HG03103 (cell line): ENCODE results near the gene CKB.

Experiments used
- ATAC-seq: cut with Tn5 transposase; IDR thresholded peaks from one replicate; pipeline ENCODE4 v1.9.1; 2021; ENCODE audit warnings: low read depth; ENCODE audit not compliant: unreplicated experiment

Gene CKB

DNA sequence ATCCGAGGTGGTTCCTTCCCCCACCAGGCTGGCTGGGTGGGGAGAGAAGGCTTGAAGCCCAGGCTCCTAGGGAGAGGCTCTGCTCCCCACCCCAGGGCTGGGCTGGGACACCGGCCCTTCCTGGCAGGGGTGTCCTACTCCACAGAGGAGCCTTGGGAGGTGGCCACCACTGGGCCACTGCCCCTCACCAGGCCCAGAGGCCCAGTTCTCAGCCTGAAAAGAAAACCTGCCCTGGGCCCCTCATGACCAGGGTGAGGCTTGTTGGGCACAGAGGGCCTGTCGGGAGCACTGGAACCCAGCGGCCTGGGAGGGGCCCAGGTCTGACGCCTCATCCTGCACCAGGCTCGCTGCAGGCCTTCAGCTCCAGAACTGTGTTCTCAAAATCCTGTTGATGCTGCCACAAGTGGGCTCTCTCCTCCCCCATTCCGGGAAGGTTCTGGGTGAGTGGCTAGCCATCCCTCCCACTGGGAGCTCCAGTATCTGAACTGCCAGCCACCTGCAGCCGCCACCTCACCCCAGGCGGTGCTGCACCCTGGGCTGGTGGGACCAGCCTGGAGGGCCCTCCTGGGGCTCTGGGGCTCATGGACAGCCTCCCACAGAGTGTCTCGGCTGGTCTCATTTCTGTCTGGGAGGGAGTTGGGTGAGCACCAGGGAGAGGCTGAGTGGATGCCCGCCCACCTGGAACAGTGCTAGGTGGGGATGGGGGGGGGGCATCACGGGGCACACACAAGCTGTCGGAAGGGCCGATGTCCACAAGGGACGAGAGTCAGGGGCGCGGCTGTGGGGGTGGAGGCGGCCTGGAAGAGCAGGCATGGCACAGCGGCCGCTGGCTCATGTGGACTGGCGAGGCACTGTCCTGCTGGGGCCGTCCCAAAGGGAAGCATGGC lies 28.1 kb upstream of the CKB start:
- no peak for ATAC-seq

GRCh38 chr14:103549361-103550311 lies 27.0 kb upstream of the CKB start:
- no peak for ATAC-seq

DNA sequence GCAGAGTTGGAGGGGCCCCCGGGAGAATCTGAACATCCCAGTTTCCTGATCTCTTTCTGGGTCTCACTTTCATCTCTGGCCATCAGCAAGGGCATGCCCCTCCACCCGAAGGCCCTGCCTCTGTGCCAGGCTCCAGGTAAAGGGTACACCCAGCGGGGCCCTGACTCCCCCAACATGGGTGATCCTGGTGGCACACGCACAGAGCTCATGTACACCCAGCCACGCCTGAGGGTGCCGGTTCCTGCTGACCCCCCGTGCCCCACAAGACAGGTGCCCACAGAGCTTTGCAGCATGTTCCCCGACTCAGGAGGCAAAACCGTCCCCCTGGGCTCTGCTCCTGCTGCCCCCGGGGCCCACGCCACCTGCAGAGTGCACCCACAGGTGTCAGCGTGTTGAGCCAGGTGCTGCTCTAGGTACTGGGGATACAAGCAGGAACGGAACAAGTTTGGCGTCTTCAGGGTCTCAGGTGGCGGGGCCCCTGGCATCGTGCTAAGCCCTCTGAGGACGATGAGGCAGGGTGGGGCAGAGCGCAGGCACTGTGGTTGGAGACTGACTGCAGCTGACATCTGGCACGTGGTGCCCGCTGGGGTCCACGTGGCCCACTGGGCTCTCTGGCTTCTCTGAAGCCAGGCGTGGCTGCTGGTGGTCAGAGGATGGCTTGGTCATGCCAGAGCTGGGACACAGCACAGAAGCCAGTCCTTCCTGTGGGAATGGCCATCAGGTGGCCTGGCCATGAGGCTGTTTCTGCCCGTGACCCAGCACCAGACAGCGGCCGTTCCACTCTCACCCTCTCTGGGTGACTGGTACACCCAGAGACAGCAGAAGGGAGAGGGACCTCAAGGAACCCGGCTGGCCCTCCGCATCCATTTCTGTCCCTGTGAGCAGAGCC lies 26.1 kb upstream of the CKB start:
- ATAC-seq = no peak

GRCh38 chr14:103547941-103548462 lies 25.4 kb upstream of the CKB start:
- ATAC-seq = no peak

DNA sequence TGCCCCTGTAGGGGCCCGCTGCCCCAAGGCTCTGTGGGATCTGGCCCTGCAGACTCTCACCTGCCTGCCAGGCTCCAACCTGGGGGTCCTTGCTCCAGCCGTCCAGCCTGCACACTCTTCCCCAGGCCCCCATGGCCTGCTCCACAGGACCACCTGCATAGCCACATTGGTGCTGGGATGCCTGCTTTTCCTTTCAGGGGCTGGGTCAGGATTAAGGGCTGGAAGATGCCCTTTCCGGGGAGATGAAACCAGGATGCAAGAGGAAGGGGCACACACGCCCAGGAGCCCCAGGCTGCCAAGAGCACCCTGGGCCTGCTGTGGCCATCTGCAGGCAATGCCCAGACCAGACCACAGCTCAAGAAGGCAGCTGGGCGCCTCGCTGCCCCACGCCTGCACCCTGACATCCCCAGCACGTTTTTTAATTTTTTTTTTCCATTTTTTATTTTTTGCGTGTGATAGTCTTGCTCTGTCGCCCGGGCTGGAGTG lies 24.9 kb upstream of the CKB start:
- ATAC-seq = no peak

GRCh38 chr14:103546652-103547454 lies 24.2 kb upstream of the CKB start:
- no peak for ATAC-seq

GRCh38 chr14:103545915-103546651 lies 23.5 kb upstream of the CKB start:
- no peak for ATAC-seq

- no peak for ATAC-seq
Measured at GRCh38 chr14:103545219-103545914, 22.7 kb upstream of the CKB start.

- no peak for ATAC-seq
Measured at GRCh38 chr14:103544388-103545218, 22.0 kb upstream of the CKB start.

GRCh38 chr14:103543721-103544387 lies 21.2 kb upstream of the CKB start:
- no peak for ATAC-seq

- no peak for ATAC-seq
Measured at GRCh38 chr14:103543140-103543539, 20.5 kb upstream of the CKB start.

DNA sequence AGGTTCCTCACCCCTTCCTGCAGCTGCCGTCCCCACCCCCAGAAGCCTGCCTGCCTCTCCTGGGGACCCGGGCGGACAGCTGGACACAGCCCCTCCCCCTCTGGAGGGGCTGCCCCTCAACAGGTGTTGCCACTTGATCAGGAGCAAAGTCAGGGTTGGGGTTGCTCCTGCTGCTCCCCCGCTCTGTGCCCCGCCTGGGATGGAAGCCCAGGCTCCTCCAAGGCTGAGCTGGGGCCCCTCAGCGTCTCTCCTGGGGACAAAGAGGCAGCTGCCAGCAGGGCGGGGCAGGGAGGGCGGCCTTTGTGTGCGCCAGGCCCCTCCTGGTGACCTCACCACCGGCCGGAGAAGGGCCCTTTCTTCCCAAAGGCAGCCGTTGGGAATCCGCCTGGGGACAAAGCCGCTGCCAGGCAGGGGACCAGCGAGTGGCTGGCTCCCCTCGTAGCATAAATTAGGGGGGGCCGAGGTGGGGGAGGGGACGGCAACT lies 20.0 kb upstream of the CKB start:
- ATAC-seq = no peak

DNA sequence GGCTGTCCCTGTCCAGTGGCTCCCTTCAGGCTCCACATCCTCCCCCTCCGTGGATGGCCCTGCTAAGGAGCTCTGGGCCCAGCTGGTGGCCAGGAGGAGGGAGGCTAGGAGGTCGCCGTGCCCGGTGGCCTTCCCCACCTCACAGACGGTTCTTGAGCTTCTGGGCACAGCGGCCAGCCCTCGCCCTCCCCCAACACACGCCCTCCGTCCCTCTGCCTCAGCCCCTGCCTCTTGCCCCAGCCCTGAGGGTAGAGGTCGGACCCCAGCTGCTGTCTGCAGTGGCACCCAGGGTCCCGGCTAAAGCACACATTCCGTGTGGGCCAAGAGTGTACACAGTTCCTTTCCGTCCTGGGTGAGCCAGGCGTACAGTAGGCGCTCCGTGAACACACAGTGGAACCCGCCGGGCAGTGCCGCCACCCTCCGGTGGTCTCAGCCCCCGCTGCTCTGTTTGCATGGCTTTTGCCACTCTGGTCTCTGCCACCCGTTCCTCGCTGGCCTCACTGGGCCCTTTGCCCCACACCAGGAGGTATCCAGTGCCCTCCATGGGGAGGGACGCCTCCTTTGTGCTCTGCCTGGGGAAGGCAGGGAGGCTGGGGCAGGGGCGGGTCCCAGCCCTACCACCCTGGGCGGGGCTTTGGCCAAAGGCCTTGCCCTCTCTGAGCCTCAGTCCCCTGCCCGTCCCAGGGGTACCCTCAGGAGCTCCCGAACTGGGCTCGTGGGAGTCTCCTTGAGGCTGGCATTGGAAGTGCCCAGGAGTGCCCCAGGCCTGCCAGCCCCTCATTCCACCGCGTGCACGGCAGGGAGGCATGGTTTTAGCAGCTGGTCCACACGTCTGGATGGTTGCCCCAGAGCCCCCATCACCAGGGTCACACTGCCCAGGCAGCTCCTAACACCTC lies 19.3 kb upstream of the CKB start:
- ATAC-seq = no peak

DNA sequence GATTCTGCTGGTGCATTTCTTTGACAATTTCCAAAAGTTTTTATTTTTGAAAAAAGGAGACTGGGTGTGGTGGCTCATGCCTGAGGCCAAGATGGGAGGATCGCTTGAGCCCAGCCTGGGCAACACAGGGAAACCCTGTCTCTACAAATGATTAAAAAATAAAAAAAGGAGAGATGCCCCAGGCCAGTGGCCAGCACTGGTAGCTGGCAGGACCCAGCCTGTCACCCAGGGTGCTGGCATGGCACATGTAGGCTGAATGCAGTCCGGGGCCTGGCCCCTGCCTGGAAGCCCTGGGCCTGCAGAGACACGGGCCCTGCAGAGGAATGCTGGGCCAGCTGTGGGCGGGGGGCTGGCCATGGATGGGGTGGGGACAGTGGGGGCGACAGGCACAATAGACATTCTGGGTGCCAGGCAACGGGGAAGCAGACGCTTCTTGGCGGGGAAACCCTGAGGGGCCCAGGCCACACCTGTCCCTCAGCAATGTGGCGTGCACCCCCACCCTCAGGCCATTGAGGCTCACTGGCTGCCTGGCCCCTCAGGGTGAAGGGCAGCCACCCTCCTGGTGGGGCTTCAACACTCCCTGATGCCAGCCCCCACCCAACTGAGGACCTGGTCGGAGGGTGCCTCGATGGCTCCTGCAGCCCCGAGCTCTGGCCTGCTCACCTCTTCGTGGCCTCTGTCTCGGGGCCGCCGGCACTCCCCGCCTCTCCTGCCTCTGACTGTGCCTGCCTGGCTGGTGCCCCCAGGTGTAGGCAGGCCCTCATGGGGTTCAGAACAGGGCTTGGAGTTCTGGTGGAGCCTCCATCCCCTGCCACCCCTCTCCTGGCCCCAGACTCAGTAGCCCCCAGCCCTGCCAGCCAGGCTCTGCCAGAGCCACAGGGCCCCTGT lies 18.4 kb upstream of the CKB start:
- ATAC-seq = no peak
